Embryonic facial prominence (tissue), 1 donor: ENCODE results near the gene DENR.
"Not testable (repeated sequence)": the region's sequence is repeated elsewhere in the genome, so short reads cannot be mapped to it uniquely, and the experiment has no call there.

ENCODE experiments used
- DNase-seq: peaks from one replicate; pipeline ENCODE4 v3.0.0-alpha.2; 2016; ENCODE audit errors: extremely low spot score

DENR gene

DNA sequence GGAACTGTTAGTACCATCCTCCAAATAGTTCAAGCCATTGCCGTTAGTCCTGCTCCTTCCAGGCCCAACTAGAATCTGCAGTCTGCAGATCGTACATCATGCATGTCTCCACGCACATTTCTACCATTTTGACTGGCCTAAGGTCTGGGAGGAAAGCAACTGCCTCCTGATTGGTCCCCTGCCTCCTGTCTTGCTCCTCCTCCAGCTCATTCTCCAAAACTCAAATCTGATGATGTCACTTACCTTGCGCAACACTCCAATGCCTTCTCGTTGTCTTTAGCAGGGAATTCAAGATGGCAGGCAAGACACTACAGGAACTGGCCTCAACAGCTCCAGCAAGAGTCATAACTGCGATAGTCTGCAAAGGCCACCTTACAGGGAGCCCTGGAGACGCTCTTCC, 12.3 kb upstream of the DENR start:
- DNase-seq, result no peak

DNA sequence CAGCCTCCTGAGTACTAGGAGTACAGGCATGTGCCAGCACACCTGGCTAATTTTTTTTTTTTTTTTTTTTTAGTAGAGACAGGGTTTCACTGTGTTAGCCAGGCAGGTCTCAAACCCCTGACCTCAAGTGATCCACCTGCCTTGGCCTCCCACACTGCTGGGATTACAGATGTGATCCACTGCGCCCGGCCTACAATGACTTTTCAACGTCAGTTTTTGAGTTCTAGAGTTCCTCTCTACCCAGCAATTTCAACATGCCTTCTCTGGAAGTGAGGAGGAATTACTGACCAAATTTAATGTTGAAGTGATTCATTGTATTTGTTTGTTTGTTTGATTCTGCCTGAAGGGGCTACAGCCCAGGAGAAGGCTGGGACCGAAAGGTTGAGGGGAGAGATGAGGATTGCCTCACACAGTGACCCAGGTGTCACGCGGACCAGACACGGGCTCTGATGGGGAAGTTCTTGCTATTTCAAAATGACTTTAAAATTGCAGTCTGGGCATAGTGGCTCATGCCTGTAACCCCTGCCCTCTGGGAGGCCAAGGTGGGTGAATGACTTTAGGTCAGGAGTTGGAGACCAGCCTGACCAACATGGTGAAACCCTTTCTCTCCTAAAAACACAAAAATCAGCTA, 8.6 kb upstream of the DENR start:
- DNase-seq, result no peak

DNA sequence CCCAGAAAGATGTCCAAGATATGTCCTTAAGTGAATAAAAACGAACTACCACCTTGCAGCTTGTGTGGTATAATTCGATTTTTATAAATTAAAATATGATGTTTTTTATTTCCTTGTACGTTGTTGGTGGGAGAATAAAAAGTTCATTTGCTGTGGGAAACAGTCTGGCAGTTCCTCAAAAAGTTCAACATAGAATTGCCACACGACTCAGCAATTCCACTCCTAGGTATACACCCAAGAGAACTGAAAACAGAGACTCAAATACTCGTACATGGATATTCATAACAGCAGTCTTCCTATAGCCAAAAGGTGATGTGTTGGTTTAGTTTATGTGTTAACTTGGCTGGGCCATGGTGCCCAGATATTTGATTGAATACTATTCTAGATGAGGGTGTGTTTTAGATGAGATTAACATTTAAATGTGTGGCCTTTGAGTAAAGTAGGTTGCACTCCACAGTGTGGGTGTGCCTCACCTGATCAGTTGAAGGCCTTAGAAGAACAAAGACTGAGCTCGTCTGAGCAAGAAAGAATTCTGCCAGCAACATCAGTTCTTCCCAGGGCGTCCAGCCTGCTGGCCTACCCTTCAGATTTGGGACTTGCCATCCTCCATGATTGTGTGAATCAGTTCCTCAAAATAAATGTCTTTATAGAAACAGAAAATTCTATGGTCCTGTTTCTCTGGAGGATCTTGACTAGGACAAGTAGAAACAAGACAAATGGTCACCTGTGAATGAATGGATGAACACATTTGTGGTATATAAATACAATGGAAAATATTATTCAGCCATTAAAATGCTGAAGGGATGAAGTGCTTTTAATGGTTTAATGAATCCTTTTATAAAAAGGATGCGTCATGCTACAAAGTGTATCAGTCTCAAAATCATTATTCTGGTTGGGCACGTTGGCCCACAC, 5.1 kb upstream of the DENR start:
- no peak for DNase-seq

DNA sequence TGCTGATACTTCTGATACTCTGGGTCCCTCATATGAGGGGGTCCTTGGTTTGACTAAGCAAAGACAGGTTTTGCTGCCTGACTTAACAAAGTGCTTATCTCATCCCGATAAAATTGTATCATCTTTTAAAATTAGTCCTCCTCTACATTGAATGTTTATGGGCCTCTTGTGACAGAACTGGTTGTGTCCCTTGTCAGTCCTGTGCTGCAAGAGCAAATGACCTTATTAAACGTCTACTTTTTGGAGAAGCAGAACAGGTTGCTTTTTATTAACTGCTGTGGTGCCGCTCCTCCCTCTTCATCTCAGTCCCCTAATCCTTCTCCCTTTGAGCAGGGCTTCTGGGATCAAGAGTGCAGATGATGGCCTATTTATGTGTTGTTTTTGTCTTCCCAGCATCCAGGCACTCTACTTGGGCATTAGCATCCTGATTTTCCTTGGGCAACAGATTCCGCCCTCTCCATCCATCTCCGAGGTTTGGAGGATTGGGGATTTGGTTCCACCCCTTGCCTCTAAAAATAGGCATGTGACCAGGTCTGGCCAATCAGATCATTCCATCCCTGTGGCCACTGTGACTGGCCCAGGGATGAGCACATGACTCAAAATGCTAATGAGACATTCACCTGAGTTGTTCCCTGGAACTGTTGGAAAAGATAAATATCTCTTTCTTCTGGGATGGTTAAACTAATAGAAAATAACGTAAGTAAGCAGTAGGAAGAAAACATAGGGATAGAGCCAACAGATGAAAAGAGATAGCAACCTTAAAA, 2.9 kb upstream of the DENR start:
- DNase-seq, result no peak

DNA sequence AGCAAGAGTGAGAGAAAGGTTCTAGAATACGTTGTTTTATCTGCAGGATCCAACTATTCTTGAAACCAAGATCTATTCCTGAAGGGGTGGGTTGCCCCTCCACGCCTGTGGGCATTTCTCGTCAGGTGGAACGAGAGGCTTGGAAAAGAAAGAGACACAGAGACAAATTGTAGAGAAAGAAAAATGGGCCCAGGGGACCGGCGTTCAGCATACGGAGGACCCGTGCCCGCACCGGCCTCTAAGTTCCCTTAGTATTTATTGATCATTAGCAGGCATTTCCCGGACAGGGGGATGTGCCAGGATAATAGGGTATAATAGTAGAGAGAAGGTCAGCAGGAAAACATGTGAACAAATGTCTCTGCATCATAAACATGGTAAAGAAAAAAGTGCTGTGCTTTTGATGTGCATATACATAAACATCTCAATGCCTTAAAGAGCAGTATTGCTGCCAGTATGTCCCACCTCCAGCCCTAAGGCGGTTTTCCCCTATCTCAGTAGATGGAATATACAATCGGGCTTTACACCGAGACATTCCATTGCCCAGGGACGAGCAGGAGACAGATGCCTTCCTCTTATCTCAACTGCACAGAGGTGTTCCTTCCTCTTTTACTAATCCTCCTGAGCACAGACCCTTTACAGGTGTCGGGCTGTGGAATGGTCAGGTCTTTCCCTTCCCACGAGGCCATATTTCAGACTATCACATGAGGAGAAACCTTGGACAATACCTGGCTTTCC, 1.7 kb upstream of the DENR start:
- DNase-seq, result not testable (repeated sequence)

DNA sequence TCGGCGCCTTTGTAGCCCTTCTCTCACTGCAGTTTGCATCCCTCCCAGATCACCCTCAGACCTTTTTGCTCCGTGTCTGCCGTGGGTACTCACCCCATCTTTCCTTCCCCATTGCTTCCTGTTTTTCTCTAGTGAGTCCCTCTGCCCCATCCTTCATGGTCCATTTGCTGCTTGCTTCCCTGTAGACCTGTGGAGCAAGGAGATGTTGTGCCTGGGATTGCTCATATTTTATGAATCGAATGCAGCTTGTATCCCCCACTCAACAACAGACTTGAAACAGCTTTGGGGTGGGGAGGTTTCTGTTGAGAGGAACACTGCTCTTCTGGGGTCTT, 661 bp downstream of the DENR start:
- no peak for DNase-seq

DNA sequence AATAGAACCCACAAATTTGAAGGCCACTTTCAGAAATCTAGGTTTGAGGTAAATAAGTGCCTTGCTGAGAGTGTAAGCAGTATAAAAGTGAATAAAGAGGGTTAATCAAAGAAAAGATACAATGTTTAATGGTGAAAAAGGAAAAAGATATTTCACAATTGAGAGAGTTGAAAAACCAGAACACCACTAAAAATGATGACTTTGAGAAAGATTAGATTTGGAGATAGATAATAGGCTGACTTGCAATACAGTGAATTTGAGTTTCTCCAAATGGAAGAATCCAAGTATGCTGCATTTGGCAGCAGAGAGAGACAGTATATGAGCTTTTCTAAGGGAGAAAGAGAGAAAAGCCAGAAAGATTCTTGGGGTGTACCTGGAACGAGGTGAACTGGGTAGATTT, 2.2 kb downstream of the DENR start:
- no peak for DNase-seq

DNA sequence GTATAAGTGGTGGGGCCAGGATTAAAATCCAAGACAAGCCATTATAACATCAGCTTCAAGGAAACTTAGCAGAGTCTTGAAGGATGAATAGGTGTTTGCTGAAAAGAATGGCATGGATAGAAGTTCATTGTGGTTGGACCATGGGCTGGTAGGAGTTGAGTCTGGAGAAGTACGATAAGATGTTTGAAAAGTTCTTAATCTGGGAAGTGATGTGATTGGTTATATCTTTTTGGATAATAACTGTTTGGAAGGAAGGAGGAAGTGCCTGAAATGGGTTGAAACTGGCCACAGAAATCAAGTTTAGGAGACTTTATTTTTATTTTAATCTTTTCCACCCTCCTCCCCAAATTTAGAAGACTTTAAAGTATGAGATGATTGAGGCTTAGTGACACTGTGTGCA, 4.9 kb downstream of the DENR start:
- no peak for DNase-seq

DNA sequence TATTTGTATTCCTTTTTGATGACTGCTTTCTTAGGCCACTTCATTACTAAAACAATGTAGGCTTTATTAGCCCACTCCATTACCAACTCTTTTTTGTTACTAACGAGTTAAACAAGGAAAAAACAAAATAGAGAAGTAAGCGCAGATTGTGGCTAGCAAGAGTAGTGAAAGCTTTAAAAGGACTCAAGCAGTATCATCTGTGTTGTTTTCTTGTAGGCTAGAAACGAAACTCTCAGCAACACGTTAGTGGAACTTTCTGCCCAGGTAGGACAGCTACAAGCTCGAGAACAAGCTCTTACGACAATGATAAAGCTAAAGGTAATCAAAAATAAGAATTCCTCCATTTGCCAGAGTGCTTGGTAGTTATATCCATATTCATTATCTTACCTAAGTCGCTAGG, 32.9 kb downstream of the DENR start:
- DNase-seq, result no peak

DNA sequence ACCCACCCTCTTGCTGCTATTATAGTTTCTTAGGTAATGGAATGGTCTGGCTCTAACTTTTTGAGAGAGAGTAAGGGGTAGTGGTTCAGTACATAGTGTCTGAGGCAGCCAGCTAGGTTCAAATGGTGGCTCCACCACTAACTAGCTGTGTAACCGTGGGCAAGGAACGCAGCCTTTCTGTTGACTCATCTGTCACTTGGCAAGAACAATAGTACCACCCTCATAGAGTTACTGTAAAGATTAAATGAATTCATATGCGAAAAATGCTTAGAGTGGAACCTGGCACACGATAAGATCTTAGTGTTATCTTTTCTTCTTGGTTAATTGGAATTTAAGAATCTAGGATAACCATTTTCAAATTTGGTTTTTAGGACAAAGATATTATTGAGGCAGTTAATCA, 35.8 kb downstream of the DENR start:
- DNase-seq, result no peak

DNA sequence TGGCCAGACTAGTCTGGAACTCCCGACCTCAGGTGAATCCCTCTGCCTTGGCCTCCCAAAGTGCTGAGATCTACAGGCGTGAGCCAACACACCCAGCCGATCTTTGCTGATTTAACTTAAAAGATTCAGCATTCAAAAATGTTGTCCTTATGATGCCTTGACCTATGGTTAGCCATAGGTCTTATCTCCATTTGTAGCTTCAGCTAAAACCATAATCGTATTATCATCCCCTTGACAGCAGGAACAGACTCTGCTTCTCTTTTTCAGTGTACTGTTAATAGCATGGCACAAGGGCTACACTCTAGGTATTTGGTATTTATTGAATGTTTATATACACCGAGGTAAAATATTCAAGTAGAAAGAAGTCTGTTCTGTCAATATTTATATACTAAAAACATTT, 37.0 kb downstream of the DENR start:
- no peak for DNase-seq

DNA sequence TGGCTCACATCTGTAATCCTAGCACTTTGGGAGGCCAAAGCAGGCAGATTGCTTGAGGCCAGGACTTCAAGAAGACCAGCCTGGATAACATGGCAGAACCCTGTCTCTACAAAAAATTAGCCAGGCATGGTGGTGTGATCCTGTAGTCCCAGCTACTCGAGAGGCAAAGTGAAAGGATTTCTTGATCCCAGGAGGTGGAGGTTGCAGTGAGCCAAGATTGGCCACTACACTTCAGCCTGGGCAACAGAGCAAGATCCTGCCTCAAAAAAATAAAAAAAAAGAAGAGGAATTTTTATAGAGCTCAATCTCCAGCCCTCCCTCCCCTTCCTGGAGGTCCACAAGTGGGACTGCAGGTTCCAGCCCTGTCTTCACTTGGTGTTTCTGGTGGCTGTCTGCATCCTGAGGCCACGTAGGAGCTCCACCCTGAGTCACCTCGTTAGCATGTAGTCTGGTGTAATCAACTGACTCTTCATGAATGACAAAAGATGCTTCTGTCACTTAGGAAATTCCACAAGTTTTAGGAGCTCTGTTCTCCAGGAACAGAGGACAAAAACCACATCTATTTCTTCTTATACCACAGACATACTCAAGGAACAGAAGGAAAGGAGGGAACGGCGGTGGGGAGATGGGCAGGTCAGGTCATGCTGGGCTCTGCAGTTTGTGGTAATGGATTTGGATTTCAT, 37.9 kb downstream of the DENR start:
- DNase-seq, result no peak

DNA sequence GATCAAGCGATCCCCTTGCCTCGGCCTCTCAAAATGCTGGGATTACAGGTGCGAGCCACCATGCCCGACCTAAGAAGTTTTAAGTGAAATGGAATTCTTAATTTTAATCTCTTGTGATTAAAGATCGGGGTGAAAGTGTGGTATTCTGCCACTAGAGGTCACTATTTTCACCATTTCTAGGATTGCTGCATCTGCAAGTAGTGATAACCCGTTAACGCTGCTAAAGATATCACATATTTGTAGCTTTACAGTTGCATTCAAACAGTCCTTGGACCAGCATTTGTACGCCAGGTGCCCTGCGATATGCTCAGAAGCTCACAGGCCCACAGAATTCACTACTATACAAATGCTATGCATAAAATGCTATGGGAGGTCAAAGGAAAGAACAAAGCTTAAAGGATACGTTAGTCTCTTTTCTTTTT, 41.1 kb downstream of the DENR start:
- peak; percentile 55 for DNase-seq

DNA sequence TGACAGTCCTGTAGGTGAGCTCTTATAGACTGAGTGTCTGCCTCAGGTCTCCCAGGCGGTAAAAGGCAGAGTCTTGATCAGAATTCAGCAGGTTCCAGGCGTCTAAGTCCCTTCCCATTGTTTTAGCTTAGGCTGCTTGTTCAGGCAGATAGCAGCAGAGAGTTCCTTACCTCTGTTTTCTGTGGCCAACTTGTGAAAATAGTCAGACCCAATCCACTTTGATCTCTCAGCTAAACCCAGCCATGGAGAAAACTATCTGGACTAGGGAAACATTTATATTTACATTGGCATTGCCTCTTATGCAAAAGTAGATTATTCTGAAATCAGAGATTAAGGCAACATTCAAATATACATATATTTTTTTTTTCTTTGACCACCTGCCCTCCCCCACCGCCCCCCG, 43.2 kb downstream of the DENR start:
- DNase-seq, result no peak

DNA sequence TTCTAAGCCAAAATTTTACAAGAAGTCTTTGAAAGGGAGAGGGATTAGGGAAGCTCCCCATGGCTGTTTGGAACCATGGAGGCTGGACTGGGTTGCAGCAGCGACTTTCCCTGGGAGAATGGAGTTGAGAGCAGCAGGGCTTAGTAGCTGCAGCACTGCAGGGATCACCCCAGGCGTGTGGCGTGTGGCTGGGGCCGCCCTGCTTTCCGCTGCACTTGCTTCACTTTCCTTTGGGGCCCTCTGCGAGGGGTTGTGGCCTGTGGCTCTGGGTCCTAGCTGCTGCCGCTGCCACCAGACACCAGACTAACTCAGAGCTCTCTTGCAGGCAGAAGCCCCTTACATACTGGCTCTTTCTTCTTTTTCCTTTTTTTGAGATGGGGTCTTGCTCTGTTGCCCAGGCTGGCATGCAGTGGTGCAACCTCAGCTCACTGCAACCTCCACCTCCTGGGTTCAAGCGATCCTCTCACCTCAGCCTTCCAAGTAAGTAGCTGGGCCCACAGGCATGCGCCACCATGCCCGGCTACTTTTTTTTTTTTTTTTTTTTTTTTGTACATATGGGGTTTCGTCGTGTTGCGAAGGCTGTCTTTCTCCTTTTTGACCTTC, 47.1 kb downstream of the DENR start:
- no peak for DNase-seq

DNA sequence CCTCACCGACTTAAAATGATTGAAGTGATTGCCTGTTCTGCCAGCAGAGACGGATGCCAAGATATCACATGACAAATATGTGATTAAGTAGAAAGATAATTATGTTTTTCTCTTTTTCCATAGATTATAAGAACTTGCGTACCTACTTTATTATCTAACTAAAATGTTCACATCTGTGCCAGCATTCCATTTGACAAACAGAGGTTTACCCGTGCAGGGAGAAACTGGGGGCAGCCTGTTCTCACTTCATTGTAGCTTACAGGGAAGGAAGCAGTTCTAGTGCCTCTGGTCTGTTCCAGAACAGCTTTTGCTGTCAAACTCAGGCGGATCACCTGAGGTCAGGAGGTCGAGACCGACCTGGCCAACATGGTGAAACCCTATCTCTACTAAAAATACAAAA, 51.3 kb downstream of the DENR start:
- no peak for DNase-seq

DNA sequence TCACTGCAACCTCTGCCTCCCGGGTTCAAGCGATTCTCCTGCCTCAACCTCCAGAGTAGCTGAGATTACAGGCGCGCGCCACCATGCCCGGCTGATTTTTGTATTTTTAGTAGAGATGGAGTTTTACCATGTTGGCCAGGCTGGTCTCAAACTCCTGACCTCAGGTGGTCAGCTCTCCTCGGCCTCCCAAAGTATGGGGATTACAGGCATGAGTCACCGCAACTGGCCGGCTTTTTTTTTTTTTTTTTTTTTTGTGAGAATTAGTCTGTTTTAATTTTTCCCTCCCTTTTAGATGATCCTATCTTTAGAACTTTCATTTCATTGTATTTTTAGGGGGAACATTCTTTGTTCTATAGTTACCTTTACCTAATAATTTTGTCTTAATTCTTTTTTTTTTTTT, 52.3 kb downstream of the DENR start:
- DNase-seq, result not testable (repeated sequence)

DNA sequence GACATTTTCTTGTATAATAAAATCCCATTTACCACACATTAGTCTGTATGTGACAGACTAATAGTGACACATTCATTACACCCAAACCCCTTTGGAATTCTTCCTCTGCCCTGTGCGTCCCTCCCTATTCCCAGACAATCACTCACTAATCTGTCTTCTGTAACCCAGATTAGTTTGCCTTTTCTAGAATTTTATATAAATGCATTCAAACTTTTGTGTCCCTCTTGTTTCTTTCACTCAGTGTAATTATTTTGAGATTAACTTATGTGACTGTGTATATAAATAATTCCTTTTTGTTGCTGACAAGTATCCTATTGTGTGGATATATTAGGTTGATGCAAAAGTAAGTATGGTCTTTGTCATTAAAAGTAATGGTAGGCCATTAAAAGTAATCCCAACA, 55.0 kb downstream of the DENR start:
- DNase-seq, result no peak

DNA sequence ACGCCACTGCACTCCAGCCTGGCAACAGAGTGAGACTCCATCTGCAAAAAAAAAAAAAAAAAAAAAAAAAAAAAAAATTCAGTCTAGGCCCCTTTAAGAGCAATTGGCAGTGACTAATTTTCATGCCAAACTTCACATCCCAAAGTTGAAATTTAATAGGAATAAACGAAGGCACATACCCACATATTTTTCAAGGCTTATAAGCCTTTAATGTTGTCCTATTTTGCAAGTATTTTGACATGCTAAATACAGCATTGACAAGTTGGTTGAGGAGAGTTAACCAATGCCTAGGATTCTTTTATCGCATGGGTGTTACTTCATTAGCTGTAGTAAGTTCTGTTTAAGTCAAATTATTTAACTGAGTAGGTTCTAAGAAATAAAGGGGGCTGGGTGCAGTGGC, 59.2 kb downstream of the DENR start:
- no peak for DNase-seq

DNA sequence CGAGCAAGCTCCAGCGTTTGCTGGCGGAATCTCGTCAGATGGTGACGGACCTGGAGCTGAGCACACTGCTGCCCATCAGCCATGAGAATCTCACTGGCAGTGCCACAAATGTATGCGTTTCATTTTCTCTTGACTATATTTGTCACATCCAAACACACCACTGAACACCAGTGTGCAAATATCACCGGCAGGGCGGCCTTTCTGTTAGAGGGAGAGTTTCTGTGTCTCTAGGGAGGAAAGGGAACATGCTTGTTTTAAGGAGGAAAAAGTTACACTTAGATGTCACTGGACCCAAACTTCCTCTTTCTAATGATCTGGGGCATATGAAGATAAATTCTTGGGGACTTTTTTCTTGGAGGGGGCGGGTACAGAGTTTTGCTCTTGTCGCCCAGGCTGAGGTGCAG, 60.7 kb downstream of the DENR start:
- DNase-seq, result no peak

DNA sequence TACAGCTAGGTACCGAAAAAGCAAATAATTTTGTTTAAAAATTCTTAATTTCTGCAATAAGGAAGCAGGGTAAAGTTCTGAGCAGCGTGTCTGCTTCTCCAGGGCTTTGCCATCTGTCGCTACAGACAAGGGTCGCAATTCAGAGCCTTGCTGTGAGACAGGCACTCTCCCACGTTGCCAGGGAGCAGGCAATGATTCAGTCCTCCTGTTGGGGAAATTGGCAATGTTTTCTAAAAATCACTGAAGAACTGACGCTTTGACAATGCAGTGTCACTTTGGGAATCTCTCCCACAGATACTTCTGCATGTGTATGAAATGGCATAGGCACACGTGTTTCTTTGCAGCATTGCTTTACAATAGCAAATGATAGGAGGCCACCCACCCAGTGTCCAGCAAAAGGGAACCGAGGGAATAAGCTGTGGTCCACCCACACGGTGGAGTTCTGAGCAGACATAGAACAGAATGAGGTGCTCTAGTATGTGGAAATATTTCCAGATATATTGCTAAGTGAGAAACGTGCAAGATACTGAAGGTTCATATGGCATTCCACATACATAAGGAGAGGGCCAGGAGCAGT, 66.7 kb downstream of the DENR start:
- no peak for DNase-seq
